SU-DHL-6 (cell line): ENCODE measurements around the gene GLI2.

Source experiments
- EZH2phosphoT487 ChIP-seq: fragments of 200-600 bp; sonication (generic), shearing (Covaris generic); conservative IDR thresholded peaks from 2 replicates; pipeline ENCODE4 v1.6.1; 2018; ENCODE audit warnings: mild to moderate bottlenecking, antibody characterized with exemption, low read length, moderate library complexity, mixed read lengths
- TF ChIP-seq, protein P1 (sequence below): fragments of 200-600 bp; sonication (generic); IDR thresholded peaks from one replicate; pipeline ENCODE4 v1.5.1; 2017; ENCODE audit warnings: antibody characterized with exemption, mild to moderate bottlenecking, low read length, moderate library complexity; ENCODE audit not compliant: insufficient read depth, poor library complexity, severe bottlenecking

DNA sequence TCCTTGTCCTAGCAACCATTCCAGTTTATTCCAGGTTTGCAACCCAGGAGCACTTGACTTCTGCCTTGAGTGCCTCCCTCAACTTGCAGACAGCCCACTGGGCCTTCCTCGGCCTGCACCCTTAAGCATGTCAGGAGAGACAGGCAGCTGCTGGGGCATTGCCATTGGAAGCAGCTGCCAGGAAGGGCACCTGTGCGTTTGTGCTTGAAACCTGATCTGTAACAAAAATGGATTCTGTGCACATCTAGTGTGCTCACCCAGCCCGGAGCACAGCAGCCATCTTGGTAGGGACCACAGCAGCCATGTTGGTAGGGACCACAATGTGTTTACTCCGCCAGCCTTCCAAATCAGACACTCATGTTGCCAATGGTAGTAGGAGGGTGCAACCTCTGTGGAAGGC is 44.3 kb upstream of the GLI2 start:
- TF ChIP-seq EZH2phosphoT487, result no peak
- TF ChIP-seq, protein P1, sequence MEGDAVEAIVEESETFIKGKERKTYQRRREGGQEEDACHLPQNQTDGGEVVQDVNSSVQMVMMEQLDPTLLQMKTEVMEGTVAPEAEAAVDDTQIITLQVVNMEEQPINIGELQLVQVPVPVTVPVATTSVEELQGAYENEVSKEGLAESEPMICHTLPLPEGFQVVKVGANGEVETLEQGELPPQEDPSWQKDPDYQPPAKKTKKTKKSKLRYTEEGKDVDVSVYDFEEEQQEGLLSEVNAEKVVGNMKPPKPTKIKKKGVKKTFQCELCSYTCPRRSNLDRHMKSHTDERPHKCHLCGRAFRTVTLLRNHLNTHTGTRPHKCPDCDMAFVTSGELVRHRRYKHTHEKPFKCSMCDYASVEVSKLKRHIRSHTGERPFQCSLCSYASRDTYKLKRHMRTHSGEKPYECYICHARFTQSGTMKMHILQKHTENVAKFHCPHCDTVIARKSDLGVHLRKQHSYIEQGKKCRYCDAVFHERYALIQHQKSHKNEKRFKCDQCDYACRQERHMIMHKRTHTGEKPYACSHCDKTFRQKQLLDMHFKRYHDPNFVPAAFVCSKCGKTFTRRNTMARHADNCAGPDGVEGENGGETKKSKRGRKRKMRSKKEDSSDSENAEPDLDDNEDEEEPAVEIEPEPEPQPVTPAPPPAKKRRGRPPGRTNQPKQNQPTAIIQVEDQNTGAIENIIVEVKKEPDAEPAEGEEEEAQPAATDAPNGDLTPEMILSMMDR, result no peak
